H1 (cell line): ENCODE data around the gene GKN2.

Experiments used
- CHD2 ChIP-seq: IDR thresholded peaks from 2 replicates; pipeline ENCODE4 v1.6.1; 2012; ENCODE audit warnings: low read length, improper control_type of control experiment
- CTCF ChIP-seq, 3 experiments: IDR thresholded peaks; 1 replicate in 2 of 3; 2 replicates in 1 of 3; pipeline versions ENCODE4 v1.5.1 to v1.6.1; 2011; ENCODE audit warnings: low read length in 3 of 3, mild to moderate bottlenecking in 3 of 3, inconsistent platforms in 2 of 3, low read depth in 1 of 3, moderate library complexity in 1 of 3; ENCODE audit not compliant: insufficient read depth in 1 of 3; ENCODE audit errors: control extremely low read depth in 1 of 3
- HDAC2 ChIP-seq, 2 experiments: fragments of 300-600 bp in 1 of 2; sonication (generic) in 1 of 2; IDR thresholded peaks; 2 replicates each; pipeline ENCODE4 v1.6.1; 2011 to 2012; ENCODE audit warnings: low read depth in 2 of 2, low read length in 2 of 2, mild to moderate bottlenecking in 2 of 2, moderate library complexity in 2 of 2, borderline replicate concordance in 1 of 2, inconsistent platforms in 1 of 2
- JUND ChIP-seq: IDR thresholded peaks from 2 replicates; pipeline ENCODE4 v1.6.1; 2011; ENCODE audit warnings: mild to moderate bottlenecking, improper control_type of control experiment, low read length
- MAFK ChIP-seq: IDR thresholded peaks from 2 replicates; pipeline ENCODE4 v1.6.1; 2012; ENCODE audit warnings: low read depth, mild to moderate bottlenecking, improper control_type of control experiment, low read length
- TAF1 ChIP-seq: IDR thresholded peaks from 2 replicates; pipeline ENCODE4 v1.6.1; 2011; ENCODE audit warnings: mild to moderate bottlenecking, low read depth, low read length

GRCh38 chr2:68961380-68961779, 8.7 kb upstream of the GKN2 start:
- TF ChIP-seq JUND (no peak), CTCF (IDR thresholded peaks at IDR 0.05; ENCODE audit: control extremely low read depth in 1 of 3, insufficient read depth in 1 of 3, low read depth in 1 of 3, low read length in 3 of 3) (no peak), MAFK (no peak), CHD2 (no peak), HDAC2 (IDR thresholded peaks at IDR 0.05; ENCODE audit: borderline replicate concordance in 1 of 2, low read depth in 2 of 2, low read length in 2 of 2) (no peak), TAF1 (no peak)
